ENCODE measurements around the gene KIAA1328.

DNA sequence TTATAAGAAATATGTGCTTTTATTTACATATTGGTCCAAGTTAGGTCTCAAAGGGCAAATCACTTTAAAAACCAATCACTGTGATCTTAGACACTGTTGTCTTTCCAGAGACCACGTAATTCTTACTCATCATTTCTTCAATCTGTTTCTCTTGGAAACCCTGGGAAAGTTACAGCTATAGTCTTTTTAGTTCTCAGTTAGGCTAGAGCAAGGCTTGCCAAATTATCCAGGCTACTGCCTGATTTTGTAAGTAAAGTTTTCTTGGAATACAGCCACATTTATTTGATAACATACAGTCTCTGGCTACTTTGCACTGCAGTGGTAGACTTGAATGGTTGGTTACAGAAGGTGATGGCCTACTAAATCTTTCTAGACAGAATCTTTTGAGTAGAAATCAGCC is 106.0 kb downstream of the KIAA1328 start:
- TF ChIP-seq, protein P1, sequence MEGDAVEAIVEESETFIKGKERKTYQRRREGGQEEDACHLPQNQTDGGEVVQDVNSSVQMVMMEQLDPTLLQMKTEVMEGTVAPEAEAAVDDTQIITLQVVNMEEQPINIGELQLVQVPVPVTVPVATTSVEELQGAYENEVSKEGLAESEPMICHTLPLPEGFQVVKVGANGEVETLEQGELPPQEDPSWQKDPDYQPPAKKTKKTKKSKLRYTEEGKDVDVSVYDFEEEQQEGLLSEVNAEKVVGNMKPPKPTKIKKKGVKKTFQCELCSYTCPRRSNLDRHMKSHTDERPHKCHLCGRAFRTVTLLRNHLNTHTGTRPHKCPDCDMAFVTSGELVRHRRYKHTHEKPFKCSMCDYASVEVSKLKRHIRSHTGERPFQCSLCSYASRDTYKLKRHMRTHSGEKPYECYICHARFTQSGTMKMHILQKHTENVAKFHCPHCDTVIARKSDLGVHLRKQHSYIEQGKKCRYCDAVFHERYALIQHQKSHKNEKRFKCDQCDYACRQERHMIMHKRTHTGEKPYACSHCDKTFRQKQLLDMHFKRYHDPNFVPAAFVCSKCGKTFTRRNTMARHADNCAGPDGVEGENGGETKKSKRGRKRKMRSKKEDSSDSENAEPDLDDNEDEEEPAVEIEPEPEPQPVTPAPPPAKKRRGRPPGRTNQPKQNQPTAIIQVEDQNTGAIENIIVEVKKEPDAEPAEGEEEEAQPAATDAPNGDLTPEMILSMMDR (IDR thresholded peaks at IDR 0.05), result no peak
- no peak for TF ChIP-seq POLR2A (IDR thresholded peaks at IDR 0.05)

Data from right lobe of liver (tissue), 4 donors.